Posterior vena cava (tissue), 2 donors: ENCODE data around the gene GTSF1L. TPM values are rescaled to one million over a fixed set of nuclear protein-coding genes. Genes with fewer than 3 reads are reported as not detected.
A peak's percentile ranks its signal among the peaks of the same experiment; 100 is the strongest.

Source experiments
- DNase-seq: peaks from one replicate; pipeline ENCODE4 v3.0.0-alpha.2; 2020; ENCODE audit warnings: low spot score
- intact Hi-C, 2 donors: fragments of 100-400 bp; cut with DNase I; formaldehyde crosslinking; loops; one replicate each; pipeline versions ENCODE4 v1.14.1 to v1.14.2; 2022 to 2023
- total RNA-seq, 2 donors: library from RNA; stranded (reverse); fragmentation: NEBNext Ultra II Directional; extraction: Animal tissue kit (Norgen Biotek cat#: 25700); gene quantifications; one replicate each; pipeline ENCODE4 v1.2.1, GENCODE V29; 2021
- donor health status: DM: yes; HTN: yes; CAD: no.
- donor health status: DM: yes; HTN: yes; CAD: no.

Gene GTSF1L
- total RNA-seq, 2 donors from 2014 or later = not detected

GRCh38 chr20:43721429-43722152 lies 5.2 kb downstream of the GTSF1L start:
- intact Hi-C loops = no loop called here
- peak; percentile 47 for DNase-seq

- intact Hi-C loops = no loop called here
- peak; percentile 31 for DNase-seq
Observed at GRCh38 chr20:43721097-43721428, 5.7 kb downstream of the GTSF1L start.

DNA sequence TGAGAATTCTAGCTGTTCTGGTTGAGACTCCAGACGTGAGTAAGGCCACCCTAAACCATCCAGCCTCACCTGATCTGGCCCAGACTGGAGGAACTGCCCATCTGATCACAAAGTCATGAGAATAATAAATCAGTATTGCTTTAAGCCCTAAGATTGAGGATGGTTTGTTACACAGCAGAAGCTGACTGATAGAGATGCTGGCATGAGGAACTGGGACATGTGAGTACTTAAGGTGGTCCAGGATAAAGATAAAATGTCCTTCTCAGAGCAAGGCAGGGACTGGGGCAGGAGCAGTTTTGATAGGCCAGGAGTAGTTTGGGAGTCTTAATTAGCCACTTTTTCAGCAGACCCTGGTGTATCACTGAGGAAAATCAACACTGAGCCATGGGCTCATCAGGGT lies 6.8 kb downstream of the GTSF1L start:
- no peak for DNase-seq
- intact Hi-C loops = no loop called here

- DNase-seq = peak; percentile 54
- intact Hi-C loops = loop anchor here in 1 of 2 donors (5.0 kb wide), 1 partner anchor 50 kb away; the partner anchor contains the start of gene MYBL2
Observed at GRCh38 chr20:43717616-43717995, 9.2 kb downstream of the GTSF1L start.

DNA sequence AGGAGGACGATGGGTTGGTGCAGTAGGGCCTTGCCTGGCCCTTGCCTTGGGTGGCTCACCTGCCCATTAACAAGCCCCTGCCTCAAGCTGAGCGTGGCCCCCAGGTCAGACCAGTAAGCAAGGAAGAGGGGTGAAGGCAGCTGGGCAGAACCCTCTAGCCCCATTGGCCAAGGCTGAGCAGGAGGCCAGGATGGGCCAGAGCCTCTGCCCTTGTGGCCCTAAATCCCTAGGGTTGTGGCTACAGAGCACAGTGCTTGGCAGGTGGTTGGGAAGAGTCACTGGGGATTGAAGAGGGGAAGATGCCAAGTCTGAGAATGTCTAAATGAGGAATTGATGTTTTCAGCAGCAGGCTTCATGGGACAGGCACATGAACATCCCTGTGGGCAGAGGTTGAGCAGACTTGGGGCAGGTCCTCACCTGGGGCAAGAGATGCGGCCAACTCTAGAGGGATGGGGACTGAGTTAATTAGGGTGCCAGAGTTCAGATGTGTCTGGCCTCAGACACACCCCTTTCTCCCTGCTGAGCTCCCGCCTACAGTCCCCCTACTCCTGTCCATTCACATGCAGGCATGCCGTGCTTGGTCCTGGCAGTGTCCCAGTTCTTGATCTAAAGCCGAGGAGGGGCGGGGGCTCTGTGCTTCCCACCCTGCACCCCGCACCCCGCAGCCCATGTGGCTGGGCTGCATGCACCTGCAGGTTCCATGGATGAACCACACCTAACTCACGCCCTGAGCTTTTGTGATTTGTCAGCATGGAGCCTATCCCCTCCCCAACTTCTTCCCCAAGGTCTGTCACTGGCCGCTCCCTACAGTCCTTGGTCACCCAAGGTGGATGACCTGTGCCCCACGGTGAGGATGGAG lies 9.8 kb downstream of the GTSF1L start:
- intact Hi-C loops = loop anchor here in 1 of 2 donors (5.0 kb wide), 1 partner anchor 50 kb away; the partner anchor contains the start of gene MYBL2
- DNase-seq = peak; percentile 65

GRCh38 chr20:43716123-43716522 lies 10.7 kb downstream of the GTSF1L start:
- DNase-seq = peak; percentile 62
- intact Hi-C loops = loop anchor here in 1 of 2 donors (5.0 kb wide), 1 partner anchor 49 kb away; the partner anchor contains the start of gene MYBL2

DNA sequence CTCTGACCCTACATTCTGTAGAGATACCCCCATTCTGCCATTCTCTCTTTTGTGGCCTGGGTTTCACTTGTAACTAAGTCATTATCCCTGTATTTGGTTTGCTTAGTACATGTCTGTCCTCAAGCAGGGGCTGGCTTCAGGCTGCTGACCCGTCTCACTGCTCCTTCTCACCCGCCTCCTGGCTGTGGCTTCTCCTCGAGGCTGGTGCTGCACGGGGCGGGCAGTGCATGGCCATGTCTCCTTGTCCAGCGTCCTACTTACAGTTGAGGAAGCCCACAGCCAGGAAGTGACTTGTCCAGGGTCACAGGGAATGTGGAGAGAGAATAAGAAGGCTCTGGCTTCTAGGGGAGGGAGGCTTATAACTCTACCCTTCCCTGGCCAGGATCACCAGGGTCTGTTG lies 11.3 kb downstream of the GTSF1L start:
- intact Hi-C loops = loop anchor here in 1 of 2 donors (5.0 kb wide), 1 partner anchor 48 kb away; the partner anchor contains the start of gene MYBL2
- peak; percentile 26 for DNase-seq

- peak; percentile 57 for DNase-seq
- intact Hi-C loops = loop anchor here in 1 of 2 donors (5.0 kb wide), 1 partner anchor 48 kb away; the partner anchor contains the start of gene MYBL2
Observed at GRCh38 chr20:43715044-43715443, 11.8 kb downstream of the GTSF1L start.

GRCh38 chr20:43711098-43711654 lies 15.6 kb downstream of the GTSF1L start:
- intact Hi-C loops = no loop called here
- DNase-seq = peak; percentile 71

- intact Hi-C loops = no loop called here
- DNase-seq = peak; percentile 37
Observed at GRCh38 chr20:43710370-43711044, 16.3 kb downstream of the GTSF1L start.

DNA sequence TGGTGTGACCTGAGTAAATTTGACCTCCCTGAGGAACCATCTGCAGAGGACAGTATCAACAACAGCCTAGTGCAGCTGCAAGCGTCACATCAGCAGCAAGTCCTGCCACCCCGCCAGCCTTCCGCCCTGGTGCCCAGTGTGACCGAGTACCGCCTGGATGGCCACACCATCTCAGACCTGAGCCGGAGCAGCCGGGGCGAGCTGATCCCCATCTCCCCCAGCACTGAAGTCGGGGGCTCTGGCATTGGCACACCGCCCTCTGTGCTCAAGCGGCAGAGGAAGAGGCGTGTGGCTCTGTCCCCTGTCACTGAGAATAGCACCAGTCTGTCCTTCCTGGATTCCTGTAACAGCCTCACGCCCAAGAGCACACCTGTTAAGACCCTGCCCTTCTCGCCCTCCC lies 24.3 kb downstream of the GTSF1L start:
- DNase-seq = no peak
- intact Hi-C loops = no loop called here

DNA sequence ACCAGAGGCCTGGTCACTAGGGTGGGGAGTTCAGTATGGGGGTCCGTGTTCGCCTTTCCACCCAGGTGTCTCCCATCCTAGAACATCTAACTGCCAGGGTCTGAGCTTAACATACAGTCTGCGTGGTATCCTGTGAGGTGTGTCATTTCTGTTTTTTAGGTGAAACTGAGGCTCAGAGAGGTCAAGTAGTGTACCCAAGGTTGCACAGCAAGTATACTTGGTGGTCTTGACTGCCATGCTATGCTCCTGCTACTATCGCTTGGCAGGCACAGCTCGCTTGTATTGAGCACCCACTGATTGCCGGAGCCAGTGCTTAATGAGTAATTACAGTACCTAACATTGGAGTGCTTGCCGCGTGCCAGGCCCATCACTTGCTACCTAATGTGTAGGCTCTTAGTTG lies 26.2 kb downstream of the GTSF1L start:
- intact Hi-C loops = no loop called here
- no peak for DNase-seq

- DNase-seq = no peak
- intact Hi-C loops = loop anchor here in 1 of 2 donors (2.0 kb wide), 1 partner anchor 41 kb away; no protein-coding TSS in a partner anchor
Observed at GRCh38 chr20:43699941-43700565, 26.7 kb downstream of the GTSF1L start.

DNA sequence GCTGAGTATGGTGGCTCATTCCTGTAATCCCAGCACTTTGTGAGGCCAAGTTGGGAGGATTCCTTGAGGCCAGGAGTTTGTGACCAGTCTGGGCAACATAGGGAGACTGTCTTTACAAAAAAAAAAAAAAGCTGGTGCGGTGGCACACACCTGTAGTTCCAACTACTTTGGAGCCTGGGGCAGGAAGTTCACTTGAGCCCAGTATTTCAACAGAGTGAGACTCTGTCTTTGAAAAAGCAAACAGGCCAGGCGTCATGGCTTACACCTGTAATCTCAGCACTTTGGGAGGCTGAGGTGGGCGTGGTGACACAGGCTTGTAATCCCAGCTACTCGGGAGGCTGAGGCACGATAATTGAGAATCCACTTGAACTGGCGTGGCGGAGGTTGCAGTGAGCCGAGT lies 31.2 kb downstream of the GTSF1L start:
- intact Hi-C loops = no loop called here
- DNase-seq = no peak

DNA sequence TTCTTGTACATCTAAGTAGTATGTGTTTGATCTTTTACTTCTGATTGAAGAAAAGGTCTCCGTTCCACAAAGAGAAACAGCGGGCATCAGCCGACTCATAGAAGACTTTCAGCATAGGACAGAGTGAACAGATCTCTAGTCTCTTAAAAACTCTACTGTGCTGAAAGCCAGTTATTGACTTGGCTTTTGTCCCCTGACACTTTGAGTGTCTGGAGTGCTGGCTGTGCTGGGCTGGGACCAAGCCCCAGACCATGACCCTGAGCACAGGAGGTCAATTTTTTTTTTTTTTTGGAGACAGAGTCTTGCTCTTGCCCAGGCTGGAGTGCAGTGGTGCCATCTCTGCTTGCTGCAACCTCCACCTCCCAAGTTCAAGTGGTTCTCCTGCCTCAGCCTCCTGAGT lies 32.0 kb downstream of the GTSF1L start:
- intact Hi-C loops = no loop called here
- DNase-seq = no peak

DNA sequence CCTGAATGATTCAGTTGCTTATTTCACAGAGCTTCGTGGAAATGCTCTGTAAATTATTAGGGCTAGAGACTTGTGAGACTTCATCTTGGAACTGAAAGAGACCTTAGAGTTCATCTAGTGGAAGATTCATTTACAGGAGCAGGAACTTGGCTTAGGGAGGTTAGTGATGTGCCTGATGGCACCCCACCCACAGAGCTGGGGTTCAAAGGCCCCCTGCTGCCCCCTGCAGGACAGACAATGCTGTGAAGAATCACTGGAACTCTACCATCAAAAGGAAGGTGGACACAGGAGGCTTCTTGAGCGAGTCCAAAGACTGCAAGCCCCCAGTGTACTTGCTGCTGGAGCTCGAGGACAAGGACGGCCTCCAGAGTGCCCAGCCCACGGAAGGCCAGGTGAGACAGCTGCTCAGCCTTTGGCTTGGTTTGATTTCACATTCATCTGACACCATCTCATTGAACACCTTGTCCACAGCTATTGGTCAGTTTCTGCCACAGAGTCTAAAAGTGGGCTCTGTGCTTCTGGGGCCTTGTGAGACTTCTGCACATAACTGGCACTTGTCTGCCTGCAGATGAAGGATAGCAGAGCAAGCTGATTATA lies 34.8 kb downstream of the GTSF1L start:
- no peak for DNase-seq
- intact Hi-C loops = no loop called here

DNA sequence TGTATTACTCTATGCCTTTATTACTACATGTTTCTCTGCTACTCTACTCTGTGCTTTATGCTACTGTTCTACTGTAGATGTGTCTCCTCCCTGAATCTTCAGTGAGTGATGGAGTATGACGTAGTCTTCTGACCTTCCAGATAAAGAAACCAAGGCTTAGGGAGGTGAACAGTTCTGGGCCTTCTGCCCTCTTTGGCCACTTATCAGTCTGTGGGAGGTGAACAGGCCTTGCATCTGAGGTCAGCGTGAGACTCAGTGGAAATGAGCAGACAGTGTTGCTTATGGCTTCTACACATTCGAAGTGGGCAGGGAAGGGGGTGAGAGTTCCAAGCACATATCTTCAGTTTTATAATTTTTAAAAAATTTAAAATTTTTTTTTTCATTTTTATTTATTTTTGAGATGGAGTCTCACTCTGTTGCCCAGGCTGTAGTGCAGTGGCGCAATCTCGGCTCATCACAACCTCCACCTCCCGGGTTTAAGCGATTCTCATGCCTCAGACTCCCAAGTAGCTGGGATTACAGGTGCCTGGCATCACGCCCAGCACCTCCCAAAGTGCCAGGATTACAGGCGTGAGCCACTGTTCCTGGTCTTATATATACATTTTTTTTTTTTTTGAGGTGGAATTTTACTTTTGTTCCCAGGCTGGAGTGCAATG lies 35.7 kb downstream of the GTSF1L start:
- DNase-seq = no peak
- intact Hi-C loops = no loop called here

DNA sequence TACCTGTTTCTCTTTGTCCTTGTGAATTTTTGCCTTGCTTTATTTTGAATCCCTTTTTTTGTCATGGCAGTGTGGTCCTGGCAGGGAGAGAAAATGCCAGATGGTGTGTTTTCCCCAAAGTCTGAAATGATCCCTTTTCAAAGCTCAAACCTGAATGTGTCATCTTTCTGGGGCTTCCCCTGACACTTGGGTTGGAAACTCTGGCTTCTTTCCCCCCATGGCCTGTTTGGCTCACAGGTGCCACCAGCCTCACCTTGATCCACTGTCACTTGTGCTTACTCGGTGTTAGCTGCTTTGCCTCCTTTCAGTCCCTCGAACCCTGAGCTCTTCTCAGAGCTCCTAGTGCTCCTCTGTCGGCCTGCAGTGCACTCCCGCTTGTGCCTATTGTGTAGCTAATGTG lies 37.6 kb downstream of the GTSF1L start:
- no peak for DNase-seq
- intact Hi-C loops = no loop called here
